ENCODE results near the gene GNL3.

Gene GNL3

DNA sequence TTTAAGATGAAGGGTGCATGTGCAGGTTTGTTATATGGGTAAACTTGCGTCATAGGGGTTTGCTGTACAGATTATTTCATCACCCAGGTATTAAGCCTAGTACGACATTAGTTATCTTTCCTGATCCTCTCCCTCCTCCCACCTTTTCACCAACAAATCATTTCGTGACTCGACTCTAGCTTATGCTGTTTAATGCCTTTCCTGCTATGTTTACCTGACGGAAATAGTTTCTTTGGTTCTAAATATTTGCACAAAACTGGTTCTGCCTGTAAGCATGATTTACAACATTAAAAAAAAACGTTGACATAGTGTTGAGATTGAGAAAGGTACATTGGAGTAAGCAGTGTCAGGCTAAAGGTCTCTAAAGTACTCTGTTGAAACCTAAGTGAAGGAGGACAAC is 2.4 kb downstream of the GNL3 start:
- no peak for DNase-seq (ENCODE audit: insufficient read length, low spot score)
- no peak for FAIRE-seq
- TF ChIP-seq, protein P1, sequence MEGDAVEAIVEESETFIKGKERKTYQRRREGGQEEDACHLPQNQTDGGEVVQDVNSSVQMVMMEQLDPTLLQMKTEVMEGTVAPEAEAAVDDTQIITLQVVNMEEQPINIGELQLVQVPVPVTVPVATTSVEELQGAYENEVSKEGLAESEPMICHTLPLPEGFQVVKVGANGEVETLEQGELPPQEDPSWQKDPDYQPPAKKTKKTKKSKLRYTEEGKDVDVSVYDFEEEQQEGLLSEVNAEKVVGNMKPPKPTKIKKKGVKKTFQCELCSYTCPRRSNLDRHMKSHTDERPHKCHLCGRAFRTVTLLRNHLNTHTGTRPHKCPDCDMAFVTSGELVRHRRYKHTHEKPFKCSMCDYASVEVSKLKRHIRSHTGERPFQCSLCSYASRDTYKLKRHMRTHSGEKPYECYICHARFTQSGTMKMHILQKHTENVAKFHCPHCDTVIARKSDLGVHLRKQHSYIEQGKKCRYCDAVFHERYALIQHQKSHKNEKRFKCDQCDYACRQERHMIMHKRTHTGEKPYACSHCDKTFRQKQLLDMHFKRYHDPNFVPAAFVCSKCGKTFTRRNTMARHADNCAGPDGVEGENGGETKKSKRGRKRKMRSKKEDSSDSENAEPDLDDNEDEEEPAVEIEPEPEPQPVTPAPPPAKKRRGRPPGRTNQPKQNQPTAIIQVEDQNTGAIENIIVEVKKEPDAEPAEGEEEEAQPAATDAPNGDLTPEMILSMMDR (IDR thresholded peaks at IDR 0.05; ENCODE audit: insufficient read depth, missing control alignments) = no peak

DNA sequence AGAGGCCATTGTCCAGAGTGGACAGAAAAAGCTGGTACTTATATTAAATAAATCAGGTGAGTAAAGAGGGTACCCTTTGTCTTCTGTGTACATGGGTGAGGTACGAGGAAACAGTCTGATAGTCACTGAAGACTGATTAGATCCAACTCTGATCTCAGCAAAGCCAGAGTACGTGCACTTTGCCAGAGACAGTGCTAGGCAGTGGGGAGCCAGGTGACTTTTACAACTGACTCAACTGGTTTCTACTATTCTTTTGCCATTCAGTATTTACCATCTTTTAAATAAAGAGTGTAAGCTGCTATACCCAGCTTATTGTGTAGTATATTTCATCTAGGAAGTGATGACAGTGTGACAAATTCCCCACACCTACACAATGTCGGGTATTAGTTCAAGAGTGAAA is 3.3 kb downstream of the GNL3 start:
- no peak for FAIRE-seq
- TF ChIP-seq, protein P1 (IDR thresholded peaks at IDR 0.05; ENCODE audit: insufficient read depth, missing control alignments) = no peak
- DNase-seq (ENCODE audit: insufficient read length, low spot score) = no peak

DNA sequence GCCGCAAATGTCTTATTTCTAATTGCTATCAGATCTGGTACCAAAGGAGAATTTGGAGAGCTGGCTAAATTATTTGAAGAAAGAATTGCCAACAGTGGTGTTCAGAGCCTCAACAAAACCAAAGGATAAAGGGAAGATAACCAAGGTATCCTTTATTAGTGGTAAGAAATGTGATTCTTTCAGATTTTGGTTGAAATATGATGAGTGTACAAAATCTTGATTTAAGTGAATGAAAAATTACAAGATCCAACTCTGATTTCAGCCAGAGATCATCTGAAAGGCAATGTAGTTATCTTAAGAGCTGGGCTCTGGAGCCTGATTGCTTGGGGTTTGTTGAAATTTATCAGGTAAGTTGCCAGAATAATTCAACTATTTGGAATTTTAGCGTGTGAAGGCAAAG is 4.7 kb downstream of the GNL3 start:
- DNase-seq (ENCODE audit: insufficient read length, low spot score) (no peak), FAIRE-seq (no peak)
- TF ChIP-seq, protein P1 (IDR thresholded peaks at IDR 0.05; ENCODE audit: insufficient read depth, missing control alignments) = no peak

DNA sequence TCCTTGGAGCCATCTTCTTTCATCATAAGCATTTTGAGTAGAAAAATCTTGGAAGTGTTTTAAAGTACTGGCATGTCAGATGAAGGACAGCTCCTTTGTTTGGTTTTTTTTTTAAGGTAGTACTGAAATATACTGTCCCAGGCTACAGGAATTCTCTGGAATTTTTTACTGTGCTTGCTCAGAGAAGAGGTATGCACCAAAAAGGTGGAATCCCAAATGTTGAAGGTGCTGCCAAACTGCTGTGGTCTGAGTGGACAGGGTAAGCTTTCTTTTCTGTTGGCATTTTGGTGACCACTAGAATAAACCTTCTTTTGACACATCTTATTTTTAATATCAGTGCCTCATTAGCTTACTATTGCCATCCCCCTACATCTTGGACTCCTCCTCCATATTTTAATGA is 7.2 kb downstream of the GNL3 start:
- FAIRE-seq (no peak), DNase-seq (ENCODE audit: insufficient read length, low spot score) (no peak)
- TF ChIP-seq, protein P1 (IDR thresholded peaks at IDR 0.05; ENCODE audit: insufficient read depth, missing control alignments) = no peak

DNA sequence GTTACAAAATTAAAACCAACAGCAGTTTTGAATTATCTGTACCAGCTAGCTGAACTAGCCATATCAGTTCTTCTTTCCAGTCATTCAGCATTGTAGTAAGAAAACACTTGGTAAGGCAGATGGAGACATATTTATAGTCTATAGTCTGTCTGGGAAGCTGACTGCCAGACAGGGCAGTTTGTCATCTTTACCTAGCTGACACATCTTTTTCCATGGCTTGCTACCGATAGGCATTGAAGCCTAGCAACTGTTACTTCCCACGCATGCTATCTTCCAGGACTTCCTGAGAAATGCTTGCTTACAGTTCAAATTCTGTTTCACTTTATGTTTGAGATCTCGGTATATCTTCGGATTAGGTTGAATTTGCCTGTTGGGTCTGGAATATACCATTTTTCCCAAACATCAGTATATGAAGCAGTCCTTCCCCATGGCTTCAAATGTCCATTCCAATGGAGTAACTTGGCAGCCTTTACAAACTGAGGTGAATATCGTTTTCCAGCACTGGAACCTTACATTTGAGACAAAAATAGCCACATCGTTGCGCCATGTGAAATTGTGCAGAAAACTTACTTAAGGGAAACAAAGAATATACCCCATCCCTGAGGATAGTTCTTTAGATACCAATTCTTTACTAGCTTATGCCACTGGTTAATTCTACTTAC is 8.8 kb downstream of the GNL3 start:
- DNase-seq (ENCODE audit: insufficient read length, low spot score) = no peak
- FAIRE-seq = no peak
- TF ChIP-seq, protein P1 (IDR thresholded peaks at IDR 0.05; ENCODE audit: insufficient read depth, missing control alignments) = no peak

DNA sequence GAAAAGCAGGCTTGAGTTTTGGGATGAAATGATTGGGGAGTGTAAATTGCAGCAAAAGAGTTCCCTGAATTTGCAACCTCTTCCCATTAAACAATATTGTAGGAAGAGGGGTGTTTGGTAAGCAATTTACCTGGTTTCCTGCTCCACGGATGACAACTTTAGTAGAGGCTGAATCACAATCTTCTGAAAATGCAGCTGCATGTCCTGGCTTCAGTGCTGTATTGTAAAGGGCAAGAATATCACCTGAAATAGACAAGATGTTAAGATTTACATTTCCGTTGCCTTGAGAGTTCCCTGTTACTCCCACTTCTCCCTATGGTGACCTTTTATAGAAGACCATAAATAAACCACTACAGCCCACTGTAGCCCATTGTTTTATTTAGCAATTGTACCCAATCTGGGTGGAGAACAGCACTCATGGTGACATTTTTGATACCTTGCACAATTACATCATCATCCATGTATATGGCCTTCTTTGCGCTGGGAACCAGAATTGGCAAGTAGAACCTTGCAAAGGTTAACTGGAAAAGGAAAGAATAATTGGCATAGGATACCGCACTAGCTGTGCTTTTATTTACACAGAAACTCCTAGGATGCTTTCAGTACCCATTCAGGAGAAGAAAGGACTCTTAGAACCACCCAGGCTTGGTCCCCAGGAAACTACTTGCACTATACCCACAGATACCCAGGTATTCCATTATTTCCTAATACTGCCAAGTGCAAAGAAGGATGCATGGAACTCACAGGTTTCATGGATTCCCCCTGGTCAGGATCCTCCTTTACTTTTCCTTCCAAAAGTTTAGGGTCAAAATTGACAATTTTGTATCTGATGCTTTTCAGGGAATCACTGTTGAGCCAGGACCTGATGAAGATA is 10.2 kb downstream of the GNL3 start:
- TF ChIP-seq, protein P1 (IDR thresholded peaks at IDR 0.05; ENCODE audit: insufficient read depth, missing control alignments) = no peak
- FAIRE-seq = no peak
- no peak for DNase-seq (ENCODE audit: insufficient read length, low spot score)

Data from D721Med (cell line).